ENCODE measurements around the gene CDH4. TPM values are rescaled to one million over a fixed set of nuclear protein-coding genes. Genes with fewer than 3 reads are reported as not detected.

CDH4 gene
- total and polyA plus RNA-seq, 2 of the 8 experiments (the other 6 are each of a cell fraction or from before 2014, with no cell fraction given), result 4.3 to 7.9 TPM

MicroRNAs within 50 kb of the gene (microRNA counts, 767-probe panel; counts per million panel counts)
- 879 counts per million, percentile 95 among the panel's probes with 10 or more counts for microRNA hsa-miR-1257

Small RNA genes lying within 50 kb of the gene (microRNA-seq; reads per million reads assigned to microRNA genes)
- gene MIR1257 (ENCODE audit: borderline microRNAs expressed in 2 of 2, borderline number of aligned reads in 2 of 2, borderline replicate concordance in 1 of 2), result 0 reads per million in 2 experiments

All from H1 (cell line).